NOMO-1 treated with DMSO at 0.1 percent for 48 hours (cell line): ENCODE measurements around the gene DUSP28.
"Not testable (repeated sequence)": the region's sequence is repeated elsewhere in the genome, so short reads cannot be mapped to it uniquely, and the experiment has no call there.

Experiments
- DNase-seq: peaks from one replicate; lab custom pipeline; 2025; ENCODE audit not compliant: unreplicated experiment; lab: John Stamatoyannopoulos, UW

The DUSP28 gene

DNA sequence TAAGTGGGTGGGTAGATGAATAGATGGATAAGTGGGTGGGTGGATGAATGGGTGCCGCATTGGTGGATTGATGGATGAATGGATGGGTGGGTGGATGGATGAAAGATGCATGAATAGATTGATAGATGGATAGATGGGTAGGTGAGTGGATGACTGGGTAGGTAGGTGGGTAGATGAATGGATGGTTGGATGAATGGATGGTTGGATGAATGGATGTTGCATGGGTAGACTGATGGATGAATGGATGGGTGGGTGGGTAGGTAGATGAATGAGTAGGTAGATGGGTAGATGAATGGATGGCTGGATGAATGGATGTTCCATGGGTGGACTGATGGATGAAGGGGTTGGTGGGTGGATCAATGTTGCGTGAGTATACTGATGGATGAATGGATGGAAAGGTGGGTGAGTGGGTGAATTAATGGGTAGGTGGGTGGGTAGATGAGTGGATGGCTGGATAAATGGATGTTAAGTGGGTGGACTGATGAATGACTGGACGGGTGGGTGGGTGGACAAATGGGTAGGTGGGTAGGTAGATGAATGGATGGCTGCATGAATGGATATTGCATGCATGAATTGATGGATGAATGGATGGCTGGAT, 32.9 kb upstream of the DUSP28 start:
- DNase-seq: no peak

DNA sequence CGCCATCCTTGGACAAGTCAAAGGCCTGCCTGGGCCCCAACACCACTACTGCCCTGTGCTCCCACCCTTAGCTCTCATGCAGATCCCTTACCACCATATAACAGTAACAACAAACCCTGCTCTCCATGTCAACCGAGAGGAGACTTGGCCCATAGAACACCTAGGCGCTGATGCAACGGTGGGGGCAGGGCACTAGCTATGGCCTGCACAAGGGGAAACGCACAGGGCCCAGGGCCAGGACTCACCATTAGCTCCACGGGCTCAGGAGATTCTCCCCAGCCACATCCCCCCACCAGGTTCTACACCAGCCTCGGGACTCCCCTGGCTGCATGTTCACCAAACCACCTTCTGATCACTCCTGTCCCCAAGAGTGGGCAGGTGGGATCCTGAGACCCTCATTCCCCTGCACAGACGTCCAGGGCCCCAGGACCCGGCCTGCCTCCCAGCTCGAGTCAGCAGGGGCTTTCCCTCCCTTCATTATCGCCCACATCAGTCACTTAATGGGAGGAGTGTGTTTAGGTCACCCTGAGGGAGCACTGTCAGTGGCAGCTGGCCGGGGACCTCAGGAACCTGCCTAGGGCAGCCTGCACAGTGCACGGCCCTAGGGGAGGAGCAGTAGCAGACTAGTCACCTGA, 31.6 kb upstream of the DUSP28 start:
- no peak for DNase-seq

DNA sequence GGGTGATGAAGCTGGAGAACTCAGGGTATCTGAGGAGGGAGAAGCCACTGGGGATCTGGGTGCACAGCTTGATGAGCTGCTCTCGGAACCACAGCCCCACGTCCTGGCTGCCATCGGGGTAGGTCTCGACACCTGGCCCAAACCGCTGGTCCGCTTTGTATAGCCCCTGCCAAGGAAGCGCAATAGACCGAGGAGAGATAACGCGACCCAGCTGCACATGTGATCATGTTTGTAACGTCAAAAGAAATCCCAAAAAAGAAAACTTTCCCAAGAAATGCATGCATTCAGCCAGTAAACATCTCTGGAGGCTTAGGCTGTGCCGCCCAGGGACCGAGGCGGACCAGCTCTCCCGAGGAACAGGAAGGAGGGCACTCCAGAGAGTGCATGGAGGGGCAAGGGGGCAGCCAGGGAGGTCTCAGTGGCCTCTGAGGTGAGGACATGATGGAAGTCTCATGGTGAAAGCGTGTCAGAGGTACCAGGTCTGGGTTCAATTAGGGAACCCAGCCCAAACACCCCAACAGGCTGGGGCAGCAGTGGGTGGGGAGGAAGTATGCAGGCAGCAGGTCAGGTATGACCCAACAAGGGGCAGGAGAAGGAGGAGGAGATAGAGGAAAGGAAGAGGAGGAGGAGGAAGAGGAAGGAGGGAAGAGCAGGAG, 30.7 kb upstream of the DUSP28 start:
- no peak for DNase-seq

DNA sequence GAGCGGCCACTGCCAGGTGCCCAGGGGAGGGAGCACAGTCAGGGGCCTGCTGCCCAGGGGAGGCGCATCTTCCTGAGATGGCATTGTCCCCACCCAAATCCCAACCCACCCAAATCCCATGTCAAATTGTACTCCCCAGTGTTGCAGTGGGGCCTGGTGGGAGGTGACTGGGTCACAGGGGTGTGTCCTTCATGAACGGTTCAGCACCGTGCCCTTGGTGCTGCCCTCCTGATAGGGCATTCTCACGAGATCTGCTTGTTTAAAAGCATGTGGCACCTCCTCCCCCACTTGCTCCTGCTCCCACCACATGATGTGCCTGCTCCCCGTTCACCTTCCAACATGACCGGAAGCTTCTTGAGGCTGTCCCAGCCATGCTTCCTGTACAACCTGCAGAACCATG, 30.0 kb upstream of the DUSP28 start:
- DNase-seq: no peak

DNA sequence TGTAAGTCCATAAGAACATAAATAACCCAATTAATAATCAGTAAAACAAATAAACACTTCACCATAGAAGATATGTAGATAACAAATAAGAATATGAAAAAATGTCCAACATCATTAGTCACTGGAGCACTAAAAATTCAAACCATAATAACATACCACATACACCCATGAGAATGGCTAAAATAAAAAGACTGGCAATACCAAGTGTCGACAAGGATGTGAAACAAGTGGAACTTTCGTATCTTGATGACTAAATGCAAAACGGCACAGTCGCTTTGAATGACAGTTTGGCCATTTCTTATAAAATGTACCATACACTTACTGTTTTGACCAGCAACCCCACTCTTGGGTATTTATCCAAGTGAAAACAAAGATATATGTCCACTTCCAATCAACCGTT, 29.1 kb upstream of the DUSP28 start:
- no peak for DNase-seq

DNA sequence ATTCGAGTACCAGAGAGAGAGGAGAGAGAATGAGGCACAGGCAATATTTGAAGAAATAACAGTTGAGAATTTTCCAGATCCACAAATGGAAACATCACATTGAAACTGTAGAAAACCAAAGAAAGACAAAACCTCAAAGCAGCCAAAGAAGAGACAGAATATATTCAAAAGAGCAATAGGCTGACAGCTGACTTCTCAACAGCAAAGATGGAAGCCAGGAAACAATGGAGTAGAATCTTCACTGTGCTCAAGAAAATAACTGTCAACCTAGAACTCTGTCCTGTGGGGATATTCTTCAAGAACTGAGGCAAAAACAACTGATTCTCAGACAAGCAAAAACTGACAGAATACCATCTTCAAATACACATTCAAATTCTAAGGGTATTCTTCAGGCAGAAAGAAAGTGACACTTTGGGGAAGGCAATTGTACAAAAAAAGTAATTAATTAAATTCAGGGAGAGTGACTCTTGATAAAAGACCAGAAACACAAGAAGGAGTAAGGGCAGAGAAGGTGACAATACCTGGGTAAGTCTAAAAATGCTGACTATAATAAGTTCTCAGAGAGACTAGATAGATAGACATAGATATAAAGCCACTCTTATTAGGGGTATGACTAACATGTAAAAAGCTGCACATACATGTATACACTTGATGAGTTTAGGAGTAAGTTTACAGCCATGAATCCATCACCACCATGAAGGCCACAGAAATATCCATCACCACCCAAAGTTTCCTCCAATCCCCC, 28.0 kb upstream of the DUSP28 start:
- no peak for DNase-seq

DNA sequence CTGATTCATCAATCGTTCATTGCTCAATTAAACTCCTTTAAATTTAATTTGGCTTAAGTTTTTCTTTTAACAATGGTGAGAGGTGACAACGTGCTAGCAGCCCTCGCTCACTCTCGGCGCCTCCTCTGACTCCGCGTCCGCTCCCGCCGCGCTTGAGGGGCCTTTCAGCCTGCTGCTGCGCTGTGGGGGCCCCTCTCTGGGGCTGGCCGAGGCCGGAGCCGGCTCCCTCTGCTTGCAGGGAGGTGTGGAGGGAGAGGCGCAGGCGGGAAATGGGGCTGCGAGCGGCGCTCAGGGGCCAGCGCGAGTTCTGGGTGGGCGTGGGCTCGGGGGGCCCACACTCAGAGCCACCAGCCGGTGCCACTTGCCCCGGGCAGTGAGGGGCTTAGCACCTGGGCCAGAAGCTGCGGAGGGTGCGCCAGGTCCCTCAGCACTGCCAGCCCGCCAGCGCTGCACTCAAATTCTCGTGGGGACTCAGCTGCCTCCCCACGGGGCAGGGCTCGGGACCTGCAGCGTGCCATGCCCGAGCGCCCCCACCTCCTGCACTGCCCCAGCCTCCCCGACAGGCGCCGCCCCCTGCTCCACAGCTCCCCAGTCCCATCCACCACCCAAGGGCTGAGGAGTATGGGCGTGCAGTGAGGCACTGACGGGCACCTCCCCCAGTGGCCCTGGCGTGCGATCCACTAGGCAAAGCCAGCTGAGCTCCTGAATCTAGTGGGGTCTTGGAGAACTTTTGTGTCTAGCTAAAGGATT, 22.0 kb upstream of the DUSP28 start:
- no peak for DNase-seq

DNA sequence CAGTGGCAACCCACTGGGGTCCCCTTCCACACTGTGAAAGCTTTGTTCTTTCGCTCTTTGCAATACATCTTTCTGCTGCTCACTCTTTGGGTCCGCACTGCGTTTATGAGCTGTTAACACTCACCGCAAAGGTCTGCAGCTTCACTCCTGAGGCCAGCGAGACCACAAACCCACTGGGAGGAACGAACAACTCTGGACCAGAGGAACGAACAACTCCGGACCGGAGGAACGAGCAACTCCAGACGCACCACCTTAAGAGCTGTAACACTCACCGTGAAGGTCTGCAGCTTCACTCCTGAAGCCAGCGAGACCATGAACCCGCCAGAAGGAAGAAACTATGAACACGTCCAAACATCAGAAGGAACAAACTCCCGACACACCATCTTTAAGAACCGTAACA, 21.1 kb upstream of the DUSP28 start:
- not testable (repeated sequence) for DNase-seq

DNA sequence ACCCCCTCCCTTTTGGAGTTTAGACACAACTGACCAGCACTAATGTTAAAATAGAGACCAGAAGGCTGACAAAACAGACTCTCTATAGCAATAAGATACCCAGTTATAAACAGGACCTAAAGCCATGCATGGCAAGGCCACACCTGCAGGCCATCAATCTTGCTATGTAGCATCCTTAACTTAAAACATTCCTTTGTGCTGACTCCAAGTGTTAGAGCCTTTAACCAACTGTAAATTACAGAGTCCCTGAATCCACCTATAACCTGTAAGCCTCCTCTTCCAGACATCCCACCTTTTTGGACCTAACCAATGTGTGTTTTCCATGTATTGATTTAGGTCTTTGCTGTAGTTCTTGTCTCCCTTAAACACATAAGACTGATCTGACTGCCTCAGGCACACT, 20.3 kb upstream of the DUSP28 start:
- DNase-seq: no peak

DNA sequence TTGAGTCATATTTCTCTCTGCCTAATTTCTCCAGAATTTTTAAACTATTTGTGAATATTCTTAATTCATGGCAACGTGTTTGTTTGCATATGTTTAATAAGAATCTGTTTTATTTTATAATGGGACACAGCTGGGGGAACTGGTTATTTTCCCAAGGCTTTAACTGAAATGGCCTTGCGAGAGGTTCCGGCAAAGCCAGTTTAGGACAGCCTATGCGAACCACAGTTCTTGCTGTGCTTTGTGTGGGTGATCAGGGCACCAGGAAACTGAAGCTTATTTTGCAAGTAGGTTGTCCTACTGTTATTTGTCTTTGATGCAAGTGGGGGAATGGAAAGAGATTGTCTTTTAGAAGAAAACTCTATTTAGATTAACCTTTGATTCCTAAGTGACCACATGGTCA, 8.9 kb upstream of the DUSP28 start:
- DNase-seq: no peak

DNA sequence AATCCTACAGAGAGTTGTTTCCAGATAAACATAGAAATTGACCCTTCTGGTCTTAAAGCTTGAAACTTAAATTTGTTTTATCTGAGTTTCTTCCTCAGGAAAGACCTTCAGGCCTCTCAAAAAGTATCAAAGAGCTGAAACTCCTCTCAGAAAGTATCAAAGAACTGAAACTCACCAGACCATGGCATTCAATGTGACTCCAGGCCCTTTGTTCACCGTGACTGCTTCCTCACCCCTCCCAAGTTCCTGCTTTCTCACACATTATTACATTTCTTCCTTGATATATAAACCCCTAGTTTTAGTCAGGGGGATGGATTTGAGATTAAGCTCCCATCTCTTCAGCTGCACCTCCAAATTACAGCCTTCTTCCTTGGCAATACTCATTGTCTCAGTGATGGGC, 8.3 kb upstream of the DUSP28 start:
- DNase-seq: no peak

DNA sequence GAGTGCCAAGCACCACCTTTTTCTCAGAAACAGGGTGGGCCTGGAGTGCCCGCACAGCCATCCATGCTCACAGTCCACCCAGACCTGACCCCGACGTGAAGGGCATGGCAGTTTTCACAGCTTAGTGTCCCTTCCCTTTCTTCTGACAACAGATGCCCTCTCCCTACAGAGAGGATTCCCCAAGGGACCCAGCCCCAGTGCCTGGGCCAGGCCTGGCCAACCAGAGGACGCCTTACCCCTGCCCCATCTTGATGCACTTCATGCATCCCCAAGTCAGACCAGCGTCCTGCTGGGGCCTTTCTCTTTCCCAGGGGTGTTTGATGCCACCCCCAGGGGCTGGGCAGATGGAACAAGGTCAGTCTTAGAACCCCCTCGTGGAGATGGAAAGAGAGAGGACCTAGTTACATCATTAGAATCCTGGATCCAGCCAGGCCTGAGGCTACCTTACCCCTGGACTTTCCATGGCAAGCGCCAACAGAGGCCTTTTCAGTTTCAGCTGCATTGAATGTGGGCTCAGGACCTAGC, 6.1 kb upstream of the DUSP28 start:
- no peak for DNase-seq

DNA sequence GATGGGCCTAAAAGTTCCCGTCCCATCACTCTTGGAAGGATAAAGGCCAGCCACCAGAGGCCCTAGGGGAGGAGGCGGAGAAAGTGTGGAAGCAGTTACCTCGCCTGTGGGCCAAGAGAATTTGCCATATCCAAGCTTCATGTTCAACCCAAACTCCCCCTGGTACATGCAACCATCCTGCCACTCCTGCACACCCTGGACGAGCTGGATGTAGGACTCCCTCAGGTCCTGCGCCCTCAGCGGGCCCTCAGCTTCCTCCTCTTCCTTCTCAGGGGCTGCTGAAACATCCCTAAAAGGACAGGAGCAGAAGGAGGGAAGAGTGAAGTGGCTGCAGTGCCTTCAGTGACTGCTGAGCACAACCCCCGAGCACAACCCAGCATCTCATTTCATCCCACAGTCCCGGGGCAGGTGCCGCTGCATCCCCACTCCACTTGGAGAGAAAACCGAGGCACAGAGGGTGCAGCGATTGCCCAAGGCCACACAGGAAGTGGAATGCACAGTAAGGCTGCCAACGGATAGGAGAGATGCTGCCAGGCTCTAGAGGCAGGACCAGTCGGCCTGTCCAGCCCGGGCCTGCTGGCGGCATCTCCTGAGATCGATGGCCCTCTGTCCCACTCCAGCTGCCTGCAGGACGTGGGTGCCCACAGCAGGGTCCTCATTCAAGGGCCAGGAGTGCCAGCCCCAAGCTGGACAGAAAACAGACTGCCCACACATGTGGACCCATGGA, 5.2 kb upstream of the DUSP28 start:
- DNase-seq: no peak

DNA sequence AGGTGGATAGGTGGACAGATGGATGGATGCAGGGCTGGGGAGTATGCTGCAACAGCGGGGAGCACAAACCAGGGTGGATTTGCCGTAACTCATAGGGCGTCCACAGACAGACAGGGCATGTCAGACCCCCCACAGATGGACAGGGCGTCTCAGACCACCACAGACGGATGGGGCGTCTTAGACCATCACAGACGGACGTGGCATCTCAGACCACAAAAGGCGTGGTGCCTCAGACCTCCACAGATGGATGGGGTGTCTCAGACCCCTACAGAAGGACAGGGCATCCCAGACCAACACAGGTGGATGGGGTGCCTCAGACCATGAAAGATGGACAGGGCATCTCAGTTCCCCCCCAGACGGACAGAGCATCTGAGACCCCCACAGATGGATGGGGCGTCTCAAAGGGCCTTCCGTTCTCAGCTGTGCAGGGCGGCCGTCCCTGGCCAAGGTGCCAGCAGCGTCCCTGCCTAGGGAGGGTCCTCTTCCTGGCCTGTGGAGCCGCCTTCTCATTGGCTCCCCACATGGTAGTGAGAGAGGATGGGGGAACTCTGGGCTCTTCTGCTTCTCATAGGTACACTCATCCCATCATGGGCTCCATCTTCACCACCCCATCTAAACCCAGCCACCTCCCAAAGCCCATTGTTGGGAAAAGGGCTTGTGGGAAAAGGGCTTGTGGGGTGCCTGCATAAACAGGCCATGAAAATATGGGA, 4.5 kb upstream of the DUSP28 start:
- no peak for DNase-seq

DNA sequence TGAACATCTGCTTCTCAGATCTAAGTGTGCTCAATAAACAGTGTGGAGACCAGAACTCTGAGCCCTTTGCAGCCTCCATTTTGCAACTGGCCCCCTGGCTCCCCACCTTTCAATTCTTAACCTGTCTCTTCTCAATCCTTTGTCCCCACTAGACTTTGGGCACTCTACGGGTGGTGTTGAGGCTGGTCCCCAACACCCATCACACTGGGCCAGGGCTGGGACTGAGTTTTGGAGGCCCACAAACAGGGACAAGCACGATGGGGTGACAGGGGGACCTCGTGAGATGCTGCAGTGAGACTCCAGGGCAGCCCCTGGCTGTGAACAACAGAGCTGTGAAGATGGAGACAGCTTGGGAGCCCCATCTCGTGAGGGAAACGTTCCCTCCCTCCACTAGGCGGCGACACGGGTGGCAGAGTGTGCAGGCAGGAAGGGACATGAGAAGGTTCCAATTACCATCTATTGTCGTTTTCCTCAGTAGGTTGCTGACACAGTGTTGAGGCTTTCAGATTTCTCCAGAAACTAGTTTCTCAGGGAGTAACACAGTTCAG, 3.5 kb upstream of the DUSP28 start:
- peak; percentile 12 for DNase-seq

DNA sequence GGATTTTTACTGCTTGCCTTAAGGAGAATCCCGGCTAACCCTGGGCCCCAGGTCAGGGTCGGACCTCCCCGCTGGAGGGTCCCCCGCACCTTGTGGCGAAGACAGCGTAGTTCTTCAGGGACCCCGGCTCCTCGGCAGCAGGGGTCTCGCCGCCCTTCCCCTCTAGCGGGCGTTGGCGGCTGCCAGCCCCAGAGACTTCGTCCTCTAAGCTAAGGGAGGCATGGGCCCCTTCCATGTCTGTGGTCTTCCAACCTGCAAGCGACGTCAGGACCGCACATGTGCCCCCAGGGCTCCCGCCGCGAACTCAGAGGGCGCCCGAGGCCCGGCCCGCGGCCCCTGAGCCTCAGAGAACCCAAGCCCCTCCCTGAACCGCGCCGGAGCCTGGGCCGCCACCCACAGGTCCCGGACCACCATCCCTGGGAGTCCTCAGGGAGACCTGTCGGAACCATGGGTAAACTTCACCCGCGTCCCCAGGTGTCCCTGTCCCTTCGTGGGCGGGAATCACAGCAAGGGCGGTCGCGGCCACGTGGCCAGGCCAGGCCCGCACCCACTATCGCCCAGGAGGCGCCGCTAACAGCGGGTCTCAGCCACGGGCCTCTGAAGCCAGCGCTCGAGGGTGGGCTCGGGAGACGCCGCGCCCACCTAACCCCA, 2.9 kb upstream of the DUSP28 start:
- DNase-seq: no peak

DNA sequence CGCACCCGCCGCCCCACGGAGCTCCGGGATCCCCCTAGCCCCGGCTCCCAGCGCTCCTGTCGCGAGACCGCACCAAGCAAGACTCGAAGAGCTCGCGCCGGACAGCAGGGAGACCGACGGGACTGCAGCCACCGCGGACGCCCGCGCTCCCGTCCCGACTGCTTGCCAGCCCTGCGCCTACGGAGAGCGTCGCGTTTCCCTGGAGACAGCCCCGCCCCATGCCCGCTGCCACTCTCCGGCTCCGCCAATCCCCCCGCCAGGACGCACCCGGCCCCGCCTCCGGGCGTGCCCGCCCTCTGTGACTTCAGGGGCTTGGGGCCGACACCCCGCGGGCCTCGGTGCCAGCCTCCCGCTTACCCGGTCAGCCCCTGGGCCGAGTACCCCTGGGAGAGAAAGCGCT, 2.3 kb upstream of the DUSP28 start, which contains the start of gene ANKMY1:
TSS of gene ANKMY1 (minus strand) at position 181 of the 400 bp plus-strand sequence. CDS start 653 bp downstream, outside the sequence.
- no peak for DNase-seq

DNA sequence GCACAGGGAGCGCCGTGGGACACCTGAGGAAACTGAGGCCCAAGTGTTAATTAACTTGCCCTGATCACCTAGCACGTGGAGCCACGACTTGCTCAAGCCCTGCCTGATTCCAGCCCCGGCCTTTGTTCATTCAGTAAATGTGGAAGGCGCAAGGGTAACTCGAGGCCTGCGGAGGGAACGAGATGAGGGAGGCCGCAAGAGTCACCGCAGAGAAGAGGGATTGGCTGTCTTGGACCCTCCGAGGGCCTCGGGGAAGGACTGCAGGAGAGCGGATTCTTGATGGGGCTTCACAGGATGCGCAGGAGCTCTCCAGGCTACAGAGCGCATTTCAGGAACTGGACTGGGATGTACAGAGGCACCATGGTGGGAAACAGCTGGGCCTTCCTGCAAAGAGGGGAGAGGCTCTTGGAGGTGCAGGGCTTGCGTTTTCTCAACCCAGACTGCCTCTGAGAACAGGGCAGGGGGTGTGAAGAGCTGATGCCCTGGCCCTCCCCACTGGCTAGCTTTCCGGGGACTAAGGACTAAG, 1.9 kb upstream of the DUSP28 start:
- DNase-seq: no peak

DNA sequence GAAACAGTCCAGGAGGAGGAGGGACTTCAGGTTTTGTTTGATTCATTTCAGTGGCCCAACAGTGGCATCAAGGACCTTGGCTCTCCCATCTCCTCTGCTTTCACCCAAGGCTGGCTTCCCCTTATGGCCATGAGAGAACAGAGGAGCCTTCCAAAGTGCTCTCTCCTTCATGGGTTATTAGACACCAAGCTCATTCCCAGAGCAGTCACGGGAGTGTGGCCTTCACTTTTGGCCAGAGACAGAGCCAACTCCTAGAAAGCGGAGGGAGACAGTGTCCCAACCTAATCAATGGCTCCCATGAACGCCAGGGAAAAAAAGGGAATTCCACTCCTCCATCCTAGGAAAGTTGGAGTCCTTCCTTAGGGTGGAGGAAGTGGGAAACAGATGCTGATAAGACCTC, 871 bp upstream of the DUSP28 start:
- DNase-seq: no peak
